Sigmoid colon (tissue), 4 donors: Measurements from ENCODE around the gene PHF13.

ENCODE experiments used
- CTCF ChIP-seq, 4 experiments: fragments of 450-650 bp in 3 of 4; fragments of 200-600 bp in 1 of 4; IDR thresholded peaks; one replicate each; pipeline ENCODE4 v1.5.1; 2016 to 2019; ENCODE audit warnings: antibody characterized with exemption in 4 of 4, mild to moderate bottlenecking in 3 of 4, moderate library complexity in 2 of 4
- EP300 ChIP-seq, 4 donors: sonication (generic); formaldehyde crosslinking; IDR thresholded peaks; one replicate each; pipeline ENCODE4 v1.6.1; 2017; ENCODE audit warnings: antibody characterized with exemption in 4 of 4
- POLR2A ChIP-seq, 2 donors: fragments of 450-650 bp; IDR thresholded peaks; one replicate each; pipeline ENCODE4 v1.6.1; 2016; ENCODE audit warnings: antibody characterized with exemption in 2 of 2, mild to moderate bottlenecking in 2 of 2, moderate library complexity in 2 of 2
- POLR2AphosphoS5 ChIP-seq, 4 donors: sonication (generic); formaldehyde crosslinking; IDR thresholded peaks; one replicate each; pipeline ENCODE4 v1.6.1; 2017; ENCODE audit warnings: antibody characterized with exemption in 4 of 4

- TF ChIP-seq CTCF (IDR thresholded peaks at IDR 0.05) (no peak), POLR2A (IDR thresholded peaks at IDR 0.05) (no peak), EP300 (IDR thresholded peaks at IDR 0.05) (no peak), POLR2AphosphoS5 (IDR thresholded peaks at IDR 0.05) (no peak)
Measured at GRCh38 chr1:6586404-6586816, 27.1 kb upstream of the PHF13 start.
